Measurements from ENCODE around the gene BCAR3.

The BCAR3 gene

GRCh38 chr1:93681101-93681988, at the start of gene BCAR3:
Gene BCAR3 (minus strand): TSS chr1:93681837. CDS start chr1:93674930, 6,907 bp downstream.
- DNase-seq, result peak; percentile 53

DNA sequence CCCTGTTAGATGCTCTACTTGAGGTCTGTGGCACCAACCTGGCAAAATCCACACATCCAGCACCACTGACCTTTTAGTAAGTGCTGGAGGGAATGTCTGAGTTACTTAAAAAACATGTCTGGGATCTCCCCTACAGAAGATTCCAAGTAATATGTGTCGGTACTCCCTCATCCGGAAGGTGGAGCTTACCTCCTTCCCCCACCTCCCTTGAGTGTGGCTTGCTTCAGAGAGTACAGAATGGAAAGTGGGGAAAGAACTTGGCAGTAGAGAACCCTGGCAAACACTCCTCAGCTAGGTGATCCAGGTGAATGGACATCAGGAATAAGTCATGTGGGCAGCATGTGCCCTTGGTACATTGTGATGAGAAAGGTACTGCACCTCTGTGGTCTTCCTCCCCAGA, 49.0 kb upstream of the BCAR3 start:
- no peak for DNase-seq

- DNase-seq, result no peak
These were observed 48.3 kb upstream of the BCAR3 start for GRCh38 chr1:93729906-93730305.

- no peak for DNase-seq
These were observed 47.9 kb upstream of the BCAR3 start for GRCh38 chr1:93729502-93729901.

- DNase-seq, result no peak
These were observed 47.0 kb upstream of the BCAR3 start for GRCh38 chr1:93728480-93729131.

DNA sequence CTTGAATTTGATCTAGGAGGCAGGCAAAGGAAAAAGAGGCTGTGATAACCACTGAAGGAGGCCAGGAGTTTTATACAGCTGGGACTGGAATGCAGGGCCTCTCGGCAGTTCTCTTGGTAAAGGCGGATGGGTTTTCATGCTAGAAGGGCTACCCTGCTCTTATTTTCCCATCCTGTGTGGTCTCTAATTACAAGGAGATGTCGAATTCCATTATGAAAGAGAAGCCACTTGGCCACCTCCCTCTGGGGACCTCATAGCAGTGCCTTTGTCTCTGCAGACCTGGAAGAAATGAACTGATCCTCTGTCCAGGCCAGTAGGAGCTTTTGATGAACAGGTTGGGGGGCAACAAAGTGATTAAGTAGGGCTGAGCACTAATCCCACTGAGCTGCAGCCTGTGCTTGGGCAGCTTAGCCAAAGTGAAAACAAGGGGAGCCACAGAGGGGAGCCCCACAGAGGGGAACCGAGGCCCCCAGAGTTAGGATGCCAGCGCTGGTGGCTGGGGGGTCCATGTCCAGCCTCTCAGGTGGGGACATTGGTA, 42.2 kb upstream of the BCAR3 start:
- no peak for DNase-seq

DNA sequence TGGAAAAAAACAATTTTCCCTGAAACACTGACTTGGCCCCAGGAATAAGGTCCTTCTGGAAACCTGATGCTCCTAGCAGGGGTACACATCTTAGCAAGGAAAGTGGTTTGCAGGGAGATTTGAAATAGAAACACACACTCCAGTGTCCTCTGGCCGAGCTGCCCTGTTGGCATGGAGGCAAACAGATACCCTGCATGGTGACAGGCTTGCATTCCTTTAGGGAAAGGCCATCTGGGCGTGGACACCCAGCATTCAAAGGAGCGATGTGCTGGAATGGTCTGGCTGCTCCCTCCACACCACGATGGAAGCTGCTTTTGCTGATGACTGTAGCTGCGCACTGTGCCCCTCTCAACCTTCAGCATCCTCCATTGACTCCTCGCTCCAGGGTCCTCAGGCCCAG, 41.5 kb upstream of the BCAR3 start:
- DNase-seq, result no peak

GRCh38 chr1:93722081-93723031, 40.7 kb upstream of the BCAR3 start:
- DNase-seq, result peak; percentile 65

DNA sequence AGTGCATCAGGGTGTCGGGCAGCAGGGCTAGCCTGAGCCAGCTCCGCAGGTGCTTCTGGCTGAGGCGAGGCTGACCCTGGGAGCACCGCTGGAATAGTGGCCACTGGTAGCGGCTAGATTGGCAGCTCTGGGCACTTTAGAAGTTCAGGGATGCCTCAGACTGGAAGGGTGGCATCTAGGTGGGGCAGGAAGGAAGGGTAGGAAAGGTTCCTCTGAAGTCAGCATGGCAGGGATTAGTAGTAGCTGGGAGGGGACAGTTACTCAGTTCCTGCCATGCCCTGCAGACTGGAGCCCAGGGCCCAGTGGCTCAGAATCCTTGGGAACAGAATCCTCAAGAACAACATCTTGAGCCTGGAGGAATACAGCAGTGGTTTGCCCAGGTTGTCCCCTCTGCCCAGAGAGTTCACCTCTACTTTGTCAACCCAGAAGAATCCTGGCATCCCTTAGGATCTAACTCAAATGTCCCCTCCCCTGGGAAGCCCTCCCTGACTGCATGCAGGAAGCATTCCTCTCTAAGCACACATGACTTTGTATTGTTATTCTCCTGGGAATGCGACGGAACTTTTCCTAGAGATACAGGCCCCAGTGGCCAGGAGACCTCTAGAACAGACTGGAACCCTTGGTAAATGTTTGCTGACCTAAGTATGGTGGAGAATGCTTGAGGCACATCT, 39.5 kb upstream of the BCAR3 start:
- no peak for DNase-seq

- DNase-seq, result no peak
These were observed 36.0 kb upstream of the BCAR3 start for GRCh38 chr1:93717640-93718039.

DNA sequence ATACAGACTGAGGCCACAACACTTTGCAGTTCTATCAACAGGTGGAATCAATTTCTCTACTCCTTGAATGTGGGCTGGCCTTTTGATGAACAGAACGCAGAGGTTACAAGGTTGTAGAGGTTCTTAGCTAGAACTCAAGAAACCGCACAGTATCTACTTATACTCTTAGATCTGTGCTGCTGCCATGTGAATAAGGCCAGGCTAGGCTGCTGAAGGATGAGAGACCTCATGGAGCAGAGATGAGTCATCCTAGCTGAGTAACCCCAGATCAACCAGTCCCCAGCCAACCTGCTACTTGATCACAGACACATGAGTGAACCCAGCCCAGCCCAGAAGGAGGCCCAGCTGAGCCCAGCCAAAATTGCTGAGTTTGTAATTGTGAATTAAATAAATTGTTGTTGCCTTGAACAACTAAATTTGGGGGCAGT, 35.3 kb upstream of the BCAR3 start:
- DNase-seq, result no peak

DNA sequence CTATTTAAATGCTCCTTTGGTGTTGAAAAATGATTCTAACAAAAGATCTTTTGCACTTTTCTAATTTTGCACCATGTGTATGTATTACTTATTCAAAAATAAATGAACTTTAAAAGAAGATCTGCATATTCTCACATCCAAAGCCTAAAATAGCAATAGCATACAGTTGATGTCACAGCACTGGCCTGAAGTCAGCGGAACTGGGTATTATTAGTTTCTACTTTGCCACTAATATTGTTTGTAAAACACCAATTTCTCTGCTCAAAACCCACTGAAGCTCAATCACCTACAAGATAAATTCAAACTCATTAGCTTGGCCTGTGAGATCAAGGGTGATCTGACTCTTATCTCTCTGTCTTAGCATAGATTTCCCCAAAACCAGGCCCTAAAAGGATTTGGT, 34.5 kb upstream of the BCAR3 start:
- no peak for DNase-seq

DNA sequence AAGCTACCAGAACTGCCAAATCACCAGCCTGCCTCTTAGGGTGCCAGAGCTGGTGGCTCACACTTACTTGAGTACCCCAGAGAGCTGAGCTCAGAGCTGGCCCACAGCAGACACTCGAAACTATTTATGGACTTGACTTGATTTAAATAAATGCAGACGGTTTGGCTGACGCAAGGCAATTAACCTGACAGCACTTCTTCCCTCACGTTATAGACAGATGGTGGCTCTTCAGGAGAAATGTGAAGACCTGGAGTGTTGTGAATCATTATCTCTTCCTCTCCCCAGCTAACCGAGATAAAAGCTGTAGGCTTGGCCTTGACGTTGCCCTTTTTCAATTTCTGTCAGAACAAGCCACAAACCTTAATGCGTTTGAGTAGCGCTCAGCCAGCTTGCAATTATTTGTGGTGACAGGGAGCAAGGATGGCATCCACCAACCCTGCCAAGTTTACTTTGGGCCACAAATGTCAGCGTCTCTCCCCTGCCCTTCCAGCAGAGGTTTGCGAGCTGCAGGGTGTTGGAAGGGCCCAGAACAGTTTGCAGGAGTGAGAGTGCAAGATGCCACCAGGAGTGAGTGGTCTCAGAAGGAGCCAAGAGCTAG, 34.0 kb upstream of the BCAR3 start:
- DNase-seq, result peak; percentile 82

DNA sequence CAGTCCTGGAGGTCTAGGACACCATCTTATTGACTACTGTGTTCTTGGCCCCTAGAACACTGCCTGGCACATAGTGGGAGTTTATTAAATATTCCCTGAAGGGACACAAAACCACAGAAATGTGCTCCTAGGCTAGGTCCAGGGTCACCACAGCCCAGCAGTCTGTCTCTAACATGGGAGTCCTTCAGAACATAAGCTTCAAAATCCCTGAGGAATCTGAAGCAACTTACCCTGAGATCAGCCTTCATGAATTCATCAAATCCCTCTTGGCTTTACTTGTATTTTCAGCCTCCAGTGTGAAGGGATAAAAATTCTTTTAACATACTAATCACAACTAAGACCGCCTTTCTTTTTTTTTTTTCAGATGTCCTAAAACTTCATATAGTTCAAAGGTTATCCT, 32.7 kb upstream of the BCAR3 start:
- no peak for DNase-seq

DNA sequence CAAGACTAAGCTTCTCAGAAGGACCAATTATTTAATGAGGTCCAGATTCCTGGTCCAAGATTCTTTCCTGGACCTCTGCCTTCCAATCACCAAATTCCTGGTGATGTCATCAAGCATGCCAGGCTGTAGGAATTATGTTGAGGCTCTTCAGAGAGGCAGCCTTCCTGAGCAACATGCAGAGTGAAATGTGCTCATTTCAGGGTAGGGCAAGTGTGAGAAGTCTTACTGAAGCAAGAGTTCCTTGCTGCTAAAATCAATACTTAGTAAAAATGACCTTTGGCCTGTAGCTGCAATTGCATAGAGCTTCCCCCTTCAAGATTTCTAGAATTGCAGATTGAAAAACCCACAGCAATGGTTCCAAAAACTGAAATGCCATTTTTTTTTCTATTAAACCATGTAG, 31.7 kb upstream of the BCAR3 start:
- DNase-seq, result no peak

GRCh38 chr1:93712741-93713140, 31.1 kb upstream of the BCAR3 start:
- DNase-seq, result no peak

DNA sequence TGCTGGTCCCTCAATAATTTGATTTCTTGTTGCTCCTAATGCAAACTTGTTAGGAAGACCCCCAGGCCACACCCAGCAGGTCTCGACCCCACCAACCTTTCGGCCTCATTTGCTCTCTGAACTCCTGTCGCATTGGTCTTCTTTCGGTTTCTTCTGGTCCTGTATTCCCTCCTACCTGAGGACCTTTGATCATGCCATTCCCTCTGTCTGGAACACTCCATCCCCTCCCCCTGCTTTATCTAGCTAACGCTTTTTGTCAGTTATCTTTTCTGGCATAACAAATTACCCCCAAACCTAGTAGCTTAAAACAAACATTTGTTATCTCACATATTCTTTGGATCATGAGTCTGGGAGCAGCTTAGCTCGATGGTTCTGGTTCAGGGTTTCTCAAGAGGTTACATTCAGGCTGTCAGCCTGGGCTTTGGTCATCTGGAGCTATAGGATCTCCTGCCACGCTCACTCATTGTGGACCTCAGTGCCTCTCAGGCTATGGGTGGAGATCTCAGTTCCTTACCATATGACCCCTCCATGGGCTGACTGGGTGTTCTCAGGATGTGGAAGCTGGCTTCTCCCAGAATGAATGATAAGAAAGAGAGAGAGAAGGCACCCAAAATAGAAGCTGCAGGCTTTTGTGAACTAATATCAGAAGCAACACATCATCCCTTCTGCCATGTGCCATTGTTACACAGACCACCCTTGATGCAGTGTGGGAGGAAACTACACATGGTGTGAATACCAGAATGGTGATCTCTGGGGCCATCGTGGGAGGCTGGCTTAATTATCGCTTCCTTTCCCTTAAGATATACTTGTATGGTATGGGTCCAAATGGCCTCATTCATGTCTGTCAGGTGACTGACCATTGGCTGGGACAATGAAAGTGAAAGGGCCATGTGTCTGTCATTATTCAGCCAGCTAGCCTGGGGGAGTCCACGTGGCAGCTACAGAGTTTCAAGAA, 29.1 kb upstream of the BCAR3 start:
- DNase-seq, result no peak

GRCh38 chr1:93708734-93709481, 27.3 kb upstream of the BCAR3 start:
- DNase-seq, result peak; percentile 44

DNA sequence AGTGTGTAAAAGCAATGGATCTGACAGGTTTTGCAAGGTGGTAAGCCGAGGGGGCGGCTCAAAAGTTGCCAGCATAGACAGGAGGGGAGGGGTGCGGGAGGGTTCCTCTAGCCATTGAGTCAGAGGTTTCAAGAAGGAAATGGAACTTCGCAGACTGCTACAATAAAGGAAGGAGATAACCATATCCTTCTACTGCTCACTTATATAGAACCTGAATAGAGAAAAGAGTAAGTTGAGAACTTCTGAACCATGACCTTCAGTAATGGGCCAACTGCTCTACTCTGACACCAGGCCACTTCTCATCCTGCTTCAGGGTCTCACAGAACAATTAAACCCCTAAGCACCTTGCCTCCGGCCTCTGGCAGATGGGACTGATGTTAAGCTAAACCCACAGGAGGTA, 26.3 kb upstream of the BCAR3 start:
- no peak for DNase-seq
